WTC11 (cell line): ENCODE data around the gene RIC1. TPM values are rescaled to one million over a fixed set of nuclear protein-coding genes. Genes with fewer than 3 reads are reported as not detected.

Experiments
- ATAC-seq: fragments of 200-7000 bp; cut with Tn5 transposase; 2 replicates; pipeline ENCODE4 v1.10.0; 2021; ENCODE audit warnings: mild to moderate bottlenecking, moderate library complexity
- CTCF ChIA-PET: fragments of 300-600 bp; sonication (Branson Sonifier 250); formaldehyde crosslinking; loops from one replicate; lab custom pipeline; 2021; ENCODE audit warnings: antibody characterized with exemption; lab: Charles Lee
- POLR2A ChIA-PET: fragments of 350-600 bp; sonication (Branson Sonifier 250); formaldehyde crosslinking; loops from one replicate; lab custom pipeline; 2021; ENCODE audit warnings: antibody characterized with exemption; lab: Charles Lee
- DNase-seq: peaks from one replicate; pipeline ENCODE4 v3.0.0; 2021; ENCODE audit warnings: low spot score
- H3K27ac Mint-ChIP-seq: 2 replicates; pipeline ENCODE4 v1.8.0; 2021; ENCODE audit warnings: mixed read lengths
- H3K27me3 Mint-ChIP-seq: 2 replicates; pipeline ENCODE4 v1.8.0; 2021; ENCODE audit warnings: low read depth, mild to moderate bottlenecking, moderate library complexity, mixed read lengths
- H3K36me3 Mint-ChIP-seq: 2 replicates; pipeline ENCODE4 v1.8.0; 2021; ENCODE audit warnings: mixed read lengths
- H3K4me1 Mint-ChIP-seq: 2 replicates; pipeline ENCODE4 v1.8.0; 2022; ENCODE audit warnings: mixed read lengths
- H3K4me3 Mint-ChIP-seq: 2 replicates; pipeline ENCODE4 v1.8.0; 2021; ENCODE audit warnings: mild to moderate bottlenecking, moderate library complexity, mixed read lengths
- H3K9me3 Mint-ChIP-seq: 2 replicates; pipeline ENCODE4 v1.8.0; 2021; ENCODE audit warnings: mixed read lengths
- ATF2 ChIP-seq: sonication (generic); formaldehyde crosslinking; IDR thresholded peaks from 2 replicates; pipeline ENCODE4 v1.8.1; 2022; ENCODE audit warnings: low read depth, missing genetic modification reagents, borderline replicate concordance
- ATF3 ChIP-seq: sonication (generic); formaldehyde crosslinking; conservative IDR thresholded peaks from 2 replicates; pipeline ENCODE4 v1.8.1; 2022; ENCODE audit warnings: mild to moderate bottlenecking, missing genetic modification reagents
- CREM ChIP-seq: sonication (generic); formaldehyde crosslinking; IDR thresholded peaks from 2 replicates; pipeline ENCODE4 v1.8.1; 2022; ENCODE audit warnings: mild to moderate bottlenecking, missing genetic modification reagents, moderate library complexity
- FOXJ3 ChIP-seq: sonication (generic); formaldehyde crosslinking; IDR thresholded peaks from 2 replicates; pipeline ENCODE4 v1.9.0; 2021; ENCODE audit warnings: missing genetic modification reagents, mild to moderate bottlenecking, borderline replicate concordance
- FOXP4 ChIP-seq: sonication (generic); formaldehyde crosslinking; IDR thresholded peaks from 2 replicates; pipeline ENCODE4 v1.8.0; 2022; ENCODE audit warnings: mild to moderate bottlenecking, missing genetic modification reagents
- JAZF1 ChIP-seq: fragments of 250-450 bp; sonication (Bioruptor Pico); IDR thresholded peaks from 2 replicates; pipeline ENCODE4 v1.9.0; 2021; ENCODE audit warnings: moderate library complexity, mild to moderate bottlenecking, inconsistent platforms
- NR3C1 ChIP-seq: sonication (generic); formaldehyde crosslinking; conservative IDR thresholded peaks from 2 replicates; pipeline ENCODE4 v1.8.1; 2023; ENCODE audit warnings: low read depth, mild to moderate bottlenecking, missing genetic modification reagents
- PRRX2 ChIP-seq: fragments of 250-450 bp; sonication (Bioruptor Pico); IDR thresholded peaks from 2 replicates; pipeline ENCODE4 v1.8.0; 2021; ENCODE audit warnings: mild to moderate bottlenecking
- TEAD4 ChIP-seq: sonication (generic); formaldehyde crosslinking; IDR thresholded peaks from 2 replicates; pipeline ENCODE4 v1.8.0; 2022; ENCODE audit warnings: mild to moderate bottlenecking, missing genetic modification reagents
- ZBTB21 ChIP-seq: sonication (generic); formaldehyde crosslinking; IDR thresholded peaks from 2 replicates; pipeline ENCODE4 v1.8.1; 2023; ENCODE audit warnings: mild to moderate bottlenecking, missing genetic modification reagents, borderline replicate concordance
- total RNA-seq: library from RNA; stranded (reverse); gene quantifications from 3 replicates; pipeline ENCODE4 v1.2.3, GENCODE V29; 2021
- TF ChIP-seq, protein P1 (sequence below): sonication (generic); formaldehyde crosslinking; IDR thresholded peaks from 2 replicates; pipeline ENCODE4 v1.8.0; 2023; ENCODE audit warnings: mild to moderate bottlenecking, missing genetic modification reagents
- TF ChIP-seq, protein P2 (sequence below): sonication (generic); formaldehyde crosslinking; IDR thresholded peaks from 2 replicates; pipeline ENCODE4 v1.8.1; 2023; ENCODE audit warnings: mild to moderate bottlenecking, missing genetic modification reagents
- TF ChIP-seq, protein P3 (sequence below): sonication (generic); formaldehyde crosslinking; IDR thresholded peaks from 2 replicates; pipeline ENCODE4 v1.8.1; 2022; ENCODE audit warnings: mild to moderate bottlenecking, missing genetic modification reagents, moderate library complexity, borderline replicate concordance
- TF ChIP-seq, protein P4 (sequence below): sonication (generic); formaldehyde crosslinking; IDR thresholded peaks from 2 replicates; pipeline ENCODE4 v1.8.1; 2023; ENCODE audit warnings: mild to moderate bottlenecking, missing genetic modification reagents, moderate library complexity

The RIC1 gene
- total RNA-seq, 1 experiment from 2014 or later, result 18.9 TPM

DNA sequence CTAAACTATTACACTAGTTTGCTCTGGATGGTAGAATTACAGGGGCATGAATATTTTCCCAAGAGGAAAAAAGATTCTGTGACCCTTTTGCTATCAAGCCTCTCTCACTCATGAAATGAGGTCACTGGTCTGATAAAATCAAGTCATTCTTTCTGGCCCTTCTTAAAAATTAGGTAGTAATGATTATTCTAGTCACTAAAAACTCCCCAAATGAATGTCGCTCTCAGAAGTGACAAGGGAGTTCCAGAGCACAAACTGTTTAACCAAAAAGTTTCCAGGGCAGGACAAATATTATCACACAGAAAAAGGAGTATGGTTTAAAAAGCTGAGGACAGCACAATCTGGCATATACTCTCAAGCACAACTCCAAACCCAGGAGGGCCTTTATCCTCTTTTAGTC is 191.5 kb downstream of the RIC1 start (continued):
- TF ChIP-seq, protein P1, sequence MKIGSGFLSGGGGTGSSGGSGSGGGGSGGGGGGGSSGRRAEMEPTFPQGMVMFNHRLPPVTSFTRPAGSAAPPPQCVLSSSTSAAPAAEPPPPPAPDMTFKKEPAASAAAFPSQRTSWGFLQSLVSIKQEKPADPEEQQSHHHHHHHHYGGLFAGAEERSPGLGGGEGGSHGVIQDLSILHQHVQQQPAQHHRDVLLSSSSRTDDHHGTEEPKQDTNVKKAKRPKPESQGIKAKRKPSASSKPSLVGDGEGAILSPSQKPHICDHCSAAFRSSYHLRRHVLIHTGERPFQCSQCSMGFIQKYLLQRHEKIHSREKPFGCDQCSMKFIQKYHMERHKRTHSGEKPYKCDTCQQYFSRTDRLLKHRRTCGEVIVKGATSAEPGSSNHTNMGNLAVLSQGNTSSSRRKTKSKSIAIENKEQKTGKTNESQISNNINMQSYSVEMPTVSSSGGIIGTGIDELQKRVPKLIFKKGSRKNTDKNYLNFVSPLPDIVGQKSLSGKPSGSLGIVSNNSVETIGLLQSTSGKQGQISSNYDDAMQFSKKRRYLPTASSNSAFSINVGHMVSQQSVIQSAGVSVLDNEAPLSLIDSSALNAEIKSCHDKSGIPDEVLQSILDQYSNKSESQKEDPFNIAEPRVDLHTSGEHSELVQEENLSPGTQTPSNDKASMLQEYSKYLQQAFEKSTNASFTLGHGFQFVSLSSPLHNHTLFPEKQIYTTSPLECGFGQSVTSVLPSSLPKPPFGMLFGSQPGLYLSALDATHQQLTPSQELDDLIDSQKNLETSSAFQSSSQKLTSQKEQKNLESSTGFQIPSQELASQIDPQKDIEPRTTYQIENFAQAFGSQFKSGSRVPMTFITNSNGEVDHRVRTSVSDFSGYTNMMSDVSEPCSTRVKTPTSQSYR (CRISPR knock-in tag), result no peak

- ATAC-seq (no peak), DNase-seq (no peak)
- no peaks in the 10 kb centered on the region for H3K9me3 Mint-ChIP-seq
- ChIA-PET CTCF (no interaction called here), POLR2A (no interaction called here)
- peaks cover 12% of the 10 kb centered on the region for H3K36me3 Mint-ChIP-seq
- TF ChIP-seq FOXP4 (CRISPR knock-in tag) (no peak), PRRX2 (no peak), NR3C1 (CRISPR knock-in tag) (no peak), ATF3 (CRISPR knock-in tag) (no peak), TEAD4 (CRISPR knock-in tag) (no peak), CREM (CRISPR knock-in tag) (no peak), ATF2 (CRISPR knock-in tag) (no peak), JAZF1 (CRISPR knock-in tag) (no peak), FOXJ3 (no peak), ZBTB21 (CRISPR knock-in tag) (no peak)
- TF ChIP-seq, protein P2, sequence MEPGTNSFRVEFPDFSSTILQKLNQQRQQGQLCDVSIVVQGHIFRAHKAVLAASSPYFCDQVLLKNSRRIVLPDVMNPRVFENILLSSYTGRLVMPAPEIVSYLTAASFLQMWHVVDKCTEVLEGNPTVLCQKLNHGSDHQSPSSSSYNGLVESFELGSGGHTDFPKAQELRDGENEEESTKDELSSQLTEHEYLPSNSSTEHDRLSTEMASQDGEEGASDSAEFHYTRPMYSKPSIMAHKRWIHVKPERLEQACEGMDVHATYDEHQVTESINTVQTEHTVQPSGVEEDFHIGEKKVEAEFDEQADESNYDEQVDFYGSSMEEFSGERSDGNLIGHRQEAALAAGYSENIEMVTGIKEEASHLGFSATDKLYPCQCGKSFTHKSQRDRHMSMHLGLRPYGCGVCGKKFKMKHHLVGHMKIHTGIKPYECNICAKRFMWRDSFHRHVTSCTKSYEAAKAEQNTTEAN (CRISPR knock-in tag), result no peak
- TF ChIP-seq, protein P3, sequence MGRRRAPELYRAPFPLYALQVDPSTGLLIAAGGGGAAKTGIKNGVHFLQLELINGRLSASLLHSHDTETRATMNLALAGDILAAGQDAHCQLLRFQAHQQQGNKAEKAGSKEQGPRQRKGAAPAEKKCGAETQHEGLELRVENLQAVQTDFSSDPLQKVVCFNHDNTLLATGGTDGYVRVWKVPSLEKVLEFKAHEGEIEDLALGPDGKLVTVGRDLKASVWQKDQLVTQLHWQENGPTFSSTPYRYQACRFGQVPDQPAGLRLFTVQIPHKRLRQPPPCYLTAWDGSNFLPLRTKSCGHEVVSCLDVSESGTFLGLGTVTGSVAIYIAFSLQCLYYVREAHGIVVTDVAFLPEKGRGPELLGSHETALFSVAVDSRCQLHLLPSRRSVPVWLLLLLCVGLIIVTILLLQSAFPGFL, result no peak
- TF ChIP-seq, protein P4, sequence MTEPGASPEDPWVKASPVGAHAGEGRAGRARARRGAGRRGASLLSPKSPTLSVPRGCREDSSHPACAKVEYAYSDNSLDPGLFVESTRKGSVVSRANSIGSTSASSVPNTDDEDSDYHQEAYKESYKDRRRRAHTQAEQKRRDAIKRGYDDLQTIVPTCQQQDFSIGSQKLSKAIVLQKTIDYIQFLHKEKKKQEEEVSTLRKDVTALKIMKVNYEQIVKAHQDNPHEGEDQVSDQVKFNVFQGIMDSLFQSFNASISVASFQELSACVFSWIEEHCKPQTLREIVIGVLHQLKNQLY (CRISPR knock-in tag), result no peak
- H3K4me3 Mint-ChIP-seq, result no peak overlapping the region
- H3K4me1 Mint-ChIP-seq, result no peaks in the 10 kb centered on the region
- H3K27ac Mint-ChIP-seq, result no peak overlapping the region
- no peaks in the 10 kb centered on the region for H3K27me3 Mint-ChIP-seq
These were observed 196.3 kb downstream of the RIC1 start for GRCh38 chr9:5825223-5825622.

Other genes with a start within 250 kb of the RIC1 start
- 19.2 to 26.3 TPM (median 25.0 TPM) in 3 replicates for gene PLGRKT, start 191.2 kb upstream of the RIC1 start, total RNA-seq
- gene CD274, start 178.6 kb upstream of the RIC1 start, total RNA-seq, result 0.05 to 0.42 TPM (median 0.21 TPM) in 3 replicates
- gene PDCD1LG2, start 118.6 kb upstream of the RIC1 start, total RNA-seq, result not detected in 3 replicates
- gene ERMP1, start 204.0 kb downstream of the RIC1 start, total RNA-seq, result 25.4 to 28.8 TPM (median 28.8 TPM) in 3 replicates